Mucosa of stomach (tissue), 1 donor: Measurements from ENCODE around the gene ACTA1.
"Not testable (repeated sequence)": the region's sequence is repeated elsewhere in the genome, so short reads cannot be mapped to it uniquely, and the experiment has no call there.

ENCODE experiments used
- H3K27me3 ChIP-seq: one replicate; pipeline ENCODE4 v1.7.0; 2013; ENCODE audit warnings: mild to moderate bottlenecking, low read length; ENCODE audit not compliant: control insufficient read depth, insufficient read depth
- H3K36me3 ChIP-seq: one replicate; pipeline ENCODE4 v1.7.0; 2013; ENCODE audit warnings: low read length; ENCODE audit not compliant: control insufficient read depth, insufficient read depth
- H3K4me1 ChIP-seq: one replicate; pipeline ENCODE4 v1.7.0; 2013; ENCODE audit warnings: mild to moderate bottlenecking, low read length; ENCODE audit not compliant: control insufficient read depth, insufficient read depth
- H3K4me3 ChIP-seq: one replicate; pipeline ENCODE4 v1.7.0; 2013; ENCODE audit warnings: low read length
- H3K9ac ChIP-seq: one replicate; pipeline ENCODE4 v1.7.0; 2013; ENCODE audit warnings: mild to moderate bottlenecking, low read length, moderate library complexity
- H3K9me3 ChIP-seq: one replicate; pipeline ENCODE4 v1.7.0; 2013; ENCODE audit warnings: mild to moderate bottlenecking, low read length, moderate library complexity; ENCODE audit not compliant: control insufficient read depth
- donor health status: Pancreatic carcinoma.

The ACTA1 gene

GRCh38 chr1:229402993-229403392, 30.9 kb downstream of the ACTA1 start:
- peaks cover 5% of the 10 kb centered on the region for H3K4me1 ChIP-seq
- H3K27me3 ChIP-seq: peaks cover 48% of the 10 kb centered on the region
- H3K9ac ChIP-seq: no peak overlapping the region
- no peak overlapping the region for H3K4me3 ChIP-seq
- no peaks in the 10 kb centered on the region for H3K9me3 ChIP-seq
- no peaks in the 10 kb centered on the region for H3K36me3 ChIP-seq

- not testable (repeated sequence) for H3K9me3 ChIP-seq, H3K9ac ChIP-seq, H3K4me3 ChIP-seq, H3K4me1 ChIP-seq, H3K36me3 ChIP-seq
- peaks cover 41% of the 10 kb centered on the region for H3K27me3 ChIP-seq
Observed at GRCh38 chr1:229402329-229402728, 31.6 kb downstream of the ACTA1 start.

GRCh38 chr1:229397762-229398161, 36.1 kb downstream of the ACTA1 start:
- Histone ChIP-seq H3K9me3 (no peaks in the 10 kb centered on the region), H3K9ac (no peak overlapping the region), H3K27me3 (peaks cover 19% of the 10 kb centered on the region), H3K4me1 (no peaks in the 10 kb centered on the region), H3K36me3 (no peaks in the 10 kb centered on the region), H3K4me3 (no peak overlapping the region)

- H3K4me1 ChIP-seq: no peaks in the 10 kb centered on the region
- H3K36me3 ChIP-seq: no peaks in the 10 kb centered on the region
- peaks cover 11% of the 10 kb centered on the region for H3K27me3 ChIP-seq
Observed at GRCh38 chr1:229396585-229397206, 37.2 kb downstream of the ACTA1 start.

GRCh38 chr1:229394517-229394916, 39.4 kb downstream of the ACTA1 start:
- not testable (repeated sequence) for H3K4me3 ChIP-seq, H3K9ac ChIP-seq, H3K4me1 ChIP-seq, H3K36me3 ChIP-seq, H3K27me3 ChIP-seq, H3K9me3 ChIP-seq

More at GRCh38 chr1:229396585-229397206, 37.2 kb downstream of the ACTA1 start:
- Histone ChIP-seq H3K9me3 (no peaks in the 10 kb centered on the region), H3K9ac (no peak overlapping the region), H3K4me3 (no peak overlapping the region)

GRCh38 chr1:229392936-229393335, 41.0 kb downstream of the ACTA1 start:
- peaks cover 5% of the 10 kb centered on the region for H3K27me3 ChIP-seq
- no peak overlapping the region for H3K9ac ChIP-seq
- no peaks in the 10 kb centered on the region for H3K36me3 ChIP-seq
- H3K4me3 ChIP-seq: no peak overlapping the region
- no peaks in the 10 kb centered on the region for H3K4me1 ChIP-seq
- H3K9me3 ChIP-seq: no peaks in the 10 kb centered on the region

GRCh38 chr1:229390130-229390529, 43.8 kb downstream of the ACTA1 start:
- H3K4me1 ChIP-seq: no peaks in the 10 kb centered on the region
- peaks cover 5% of the 10 kb centered on the region for H3K27me3 ChIP-seq
- H3K4me3 ChIP-seq: no peak overlapping the region
- H3K36me3 ChIP-seq: no peaks in the 10 kb centered on the region
- H3K9ac ChIP-seq: no peak overlapping the region
- H3K9me3 ChIP-seq: no peaks in the 10 kb centered on the region

GRCh38 chr1:229388897-229389580, 44.9 kb downstream of the ACTA1 start:
- Histone ChIP-seq H3K9me3 (no peaks in the 10 kb centered on the region), H3K4me1 (no peaks in the 10 kb centered on the region), H3K9ac (no peak overlapping the region), H3K36me3 (no peaks in the 10 kb centered on the region), H3K27me3 (peaks cover 3% of the 10 kb centered on the region), H3K4me3 (no peak overlapping the region)

GRCh38 chr1:229385853-229386456, 47.9 kb downstream of the ACTA1 start:
- H3K9ac ChIP-seq: no peak overlapping the region

GRCh38 chr1:229384822-229385221, 49.1 kb downstream of the ACTA1 start:
- no peak overlapping the region for H3K9ac ChIP-seq
- H3K4me1 ChIP-seq: no peaks in the 10 kb centered on the region
- H3K9me3 ChIP-seq: no peaks in the 10 kb centered on the region
- H3K36me3 ChIP-seq: no peaks in the 10 kb centered on the region
- H3K27me3 ChIP-seq: no peaks in the 10 kb centered on the region
- no peak overlapping the region for H3K4me3 ChIP-seq

More at GRCh38 chr1:229385853-229386456, 47.9 kb downstream of the ACTA1 start:
- Histone ChIP-seq H3K4me1 (no peaks in the 10 kb centered on the region), H3K9me3 (no peaks in the 10 kb centered on the region), H3K4me3 (no peak overlapping the region), H3K36me3 (no peaks in the 10 kb centered on the region), H3K27me3 (no peaks in the 10 kb centered on the region)

GRCh38 chr1:229383961-229384360, 49.9 kb downstream of the ACTA1 start:
- H3K4me1 ChIP-seq: no peaks in the 10 kb centered on the region
- no peaks in the 10 kb centered on the region for H3K27me3 ChIP-seq
- H3K4me3 ChIP-seq: no peak overlapping the region
- H3K36me3 ChIP-seq: no peaks in the 10 kb centered on the region
- no peak overlapping the region for H3K9ac ChIP-seq
- no peaks in the 10 kb centered on the region for H3K9me3 ChIP-seq

GRCh38 chr1:229383188-229383587, 50.7 kb downstream of the ACTA1 start:
- Histone ChIP-seq H3K4me3 (no peak overlapping the region), H3K27me3 (no peaks in the 10 kb centered on the region), H3K9me3 (no peaks in the 10 kb centered on the region), H3K36me3 (no peaks in the 10 kb centered on the region), H3K4me1 (no peaks in the 10 kb centered on the region), H3K9ac (no peak overlapping the region)
